GM21786 (cell line): ENCODE results near the gene APOE.
"Not testable (repeated sequence)": the region's sequence is repeated elsewhere in the genome, so short reads cannot be mapped to it uniquely, and the experiment has no call there.

Source experiments
- ATAC-seq: cut with Tn5 transposase; IDR thresholded peaks from one replicate; pipeline ENCODE4 v1.9.1; 2021; ENCODE audit not compliant: unreplicated experiment

APOE gene

DNA sequence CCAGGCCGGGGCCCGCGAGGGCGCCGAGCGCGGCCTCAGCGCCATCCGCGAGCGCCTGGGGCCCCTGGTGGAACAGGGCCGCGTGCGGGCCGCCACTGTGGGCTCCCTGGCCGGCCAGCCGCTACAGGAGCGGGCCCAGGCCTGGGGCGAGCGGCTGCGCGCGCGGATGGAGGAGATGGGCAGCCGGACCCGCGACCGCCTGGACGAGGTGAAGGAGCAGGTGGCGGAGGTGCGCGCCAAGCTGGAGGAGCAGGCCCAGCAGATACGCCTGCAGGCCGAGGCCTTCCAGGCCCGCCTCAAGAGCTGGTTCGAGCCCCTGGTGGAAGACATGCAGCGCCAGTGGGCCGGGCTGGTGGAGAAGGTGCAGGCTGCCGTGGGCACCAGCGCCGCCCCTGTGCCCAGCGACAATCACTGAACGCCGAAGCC is 3.3 kb downstream of the APOE start:
- ATAC-seq: no peak

DNA sequence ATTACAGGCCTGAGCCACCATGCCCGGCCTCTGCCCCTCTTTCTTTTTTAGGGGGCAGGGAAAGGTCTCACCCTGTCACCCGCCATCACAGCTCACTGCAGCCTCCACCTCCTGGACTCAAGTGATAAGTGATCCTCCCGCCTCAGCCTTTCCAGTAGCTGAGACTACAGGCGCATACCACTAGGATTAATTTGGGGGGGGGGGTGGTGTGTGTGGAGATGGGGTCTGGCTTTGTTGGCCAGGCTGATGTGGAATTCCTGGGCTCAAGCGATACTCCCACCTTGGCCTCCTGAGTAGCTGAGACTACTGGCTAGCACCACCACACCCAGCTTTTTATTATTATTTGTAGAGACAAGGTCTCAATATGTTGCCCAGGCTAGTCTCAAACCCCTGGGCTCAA is 4.2 kb downstream of the APOE start:
- no peak for ATAC-seq

DNA sequence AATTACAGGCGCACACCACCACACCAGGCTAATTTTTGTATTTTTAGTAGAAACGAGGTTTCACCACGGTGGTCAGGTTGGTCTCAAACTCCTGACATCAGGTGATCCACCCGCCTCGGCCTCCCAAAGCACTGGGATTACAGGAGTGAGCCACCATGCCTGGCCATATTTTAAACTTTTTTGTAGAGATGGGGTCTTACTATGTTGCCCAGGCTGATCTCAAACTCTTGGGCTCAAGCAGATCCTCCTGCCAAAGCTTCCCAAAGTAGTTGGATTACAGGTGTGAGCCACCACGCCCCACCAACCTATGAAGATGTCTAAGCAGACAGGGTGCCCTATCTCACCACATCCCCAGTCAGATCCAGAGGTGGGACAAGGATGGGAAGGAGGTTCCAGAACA is 6.3 kb downstream of the APOE start:
- not testable (repeated sequence) for ATAC-seq

DNA sequence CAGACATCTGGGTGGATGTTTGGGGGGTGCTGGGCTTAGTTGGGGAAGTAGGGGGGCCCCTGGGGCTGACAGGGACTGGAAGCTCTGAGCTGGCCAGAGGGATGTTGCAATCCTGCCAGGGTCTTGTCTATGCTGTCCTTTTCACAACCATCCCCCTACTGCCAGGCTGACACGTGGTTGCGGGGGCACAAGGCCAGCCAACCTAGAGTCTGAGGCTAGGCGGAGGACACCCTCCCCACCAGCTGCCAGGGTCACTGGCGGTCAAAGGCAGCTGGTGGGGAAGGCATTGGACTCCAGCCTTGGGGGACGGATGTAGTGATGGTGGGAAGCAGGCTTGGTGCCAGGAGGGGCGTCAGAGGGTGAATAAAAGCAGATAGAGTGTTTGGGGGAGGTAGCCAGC is 7.3 kb downstream of the APOE start:
- ATAC-seq: no peak

DNA sequence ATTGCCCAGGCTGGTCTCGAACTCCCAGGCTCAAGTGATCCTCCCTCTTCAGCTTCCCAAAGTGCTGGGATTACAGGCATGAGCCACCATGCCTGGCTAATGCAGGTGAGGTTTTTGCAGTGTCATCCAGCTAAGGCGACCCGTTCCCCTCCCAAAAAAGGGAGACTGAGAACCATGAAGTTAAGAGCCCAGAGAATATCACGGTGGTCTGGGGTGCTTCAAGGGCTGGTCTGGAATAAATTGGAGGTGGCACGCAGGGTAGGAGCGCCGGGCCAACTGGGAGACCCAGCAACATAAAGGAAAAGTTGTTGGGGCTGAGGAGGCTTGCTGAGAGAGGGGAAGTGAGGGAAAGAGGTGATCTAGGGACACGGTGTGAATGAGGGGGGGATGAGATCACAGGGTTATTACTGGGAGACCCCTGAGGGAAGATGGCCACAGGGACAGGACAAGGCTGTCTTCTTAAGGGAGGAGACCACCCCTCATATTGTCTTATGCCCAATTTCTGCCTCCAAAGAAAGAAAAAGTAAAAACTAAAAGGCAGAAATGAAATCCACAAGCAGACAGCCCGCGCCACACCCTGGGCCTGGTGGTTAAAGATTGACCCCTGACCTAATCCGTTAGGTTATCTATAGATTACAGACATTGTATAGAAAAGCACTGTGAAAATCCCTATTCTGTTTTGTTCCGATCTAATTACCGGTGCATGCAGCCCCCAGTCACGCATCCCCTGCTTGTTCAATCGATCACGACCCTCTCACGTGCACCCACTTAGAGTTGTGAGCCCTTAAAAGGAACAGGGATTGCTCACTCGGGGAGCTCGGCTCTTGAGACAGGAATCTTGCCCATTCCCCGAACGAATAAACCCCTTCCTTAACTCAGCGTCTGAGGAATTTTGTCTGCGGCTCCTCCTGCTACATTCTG is 8.2 kb downstream of the APOE start:
- not testable (repeated sequence) for ATAC-seq

DNA sequence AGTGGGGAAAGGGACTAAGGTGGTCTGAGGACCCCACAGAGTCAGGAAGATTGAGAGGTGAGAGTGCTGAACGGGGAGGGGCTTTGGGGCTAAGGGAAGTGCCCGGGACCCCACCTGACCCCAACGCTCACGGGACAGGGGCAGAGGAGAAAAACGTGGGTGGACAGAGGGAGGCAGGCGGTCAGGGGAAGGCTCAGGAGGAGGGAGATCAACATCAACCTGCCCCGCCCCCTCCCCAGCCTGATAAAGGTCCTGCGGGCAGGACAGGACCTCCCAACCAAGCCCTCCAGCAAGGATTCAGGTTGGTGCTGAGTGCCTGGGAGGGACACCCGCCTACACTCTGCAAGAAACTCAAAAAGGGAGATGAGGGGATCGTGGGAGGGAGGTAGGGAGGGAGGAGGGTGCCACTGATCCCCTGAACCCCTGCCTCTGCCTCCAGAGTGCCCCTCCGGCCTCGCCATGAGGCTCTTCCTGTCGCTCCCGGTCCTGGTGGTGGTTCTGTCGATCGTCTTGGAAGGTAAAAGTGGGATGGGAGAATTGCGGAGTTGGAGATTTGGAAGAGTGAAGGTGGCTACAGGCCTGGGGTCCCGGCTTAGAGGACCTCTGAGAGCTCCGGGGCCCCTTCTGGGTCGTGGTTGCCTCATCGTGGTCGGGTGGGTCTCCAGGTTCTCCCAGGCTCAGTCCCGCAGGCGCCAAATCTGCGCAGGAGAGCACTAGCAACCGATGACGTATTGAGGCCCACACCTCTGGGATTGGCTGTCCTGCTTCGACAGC is 9.0 kb downstream of the APOE start, which contains the start of gene APOC1:
TSS of gene APOC1 (plus strand) at position 176 of the 774 bp plus-strand sequence. CDS start at position 460, 284 bp downstream.
- peak; percentile 66 for ATAC-seq

DNA sequence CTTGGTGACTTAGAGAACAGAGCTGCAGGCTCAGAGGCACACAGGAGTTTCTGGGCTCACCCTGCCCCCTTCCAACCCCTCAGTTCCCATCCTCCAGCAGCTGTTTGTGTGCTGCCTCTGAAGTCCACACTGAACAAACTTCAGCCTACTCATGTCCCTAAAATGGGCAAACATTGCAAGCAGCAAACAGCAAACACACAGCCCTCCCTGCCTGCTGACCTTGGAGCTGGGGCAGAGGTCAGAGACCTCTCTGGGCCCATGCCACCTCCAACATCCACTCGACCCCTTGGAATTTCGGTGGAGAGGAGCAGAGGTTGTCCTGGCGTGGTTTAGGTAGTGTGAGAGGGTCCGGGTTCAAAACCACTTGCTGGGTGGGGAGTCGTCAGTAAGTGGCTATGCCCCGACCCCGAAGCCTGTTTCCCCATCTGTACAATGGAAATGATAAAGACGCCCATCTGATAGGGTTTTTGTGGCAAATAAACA is 18.7 kb downstream of the APOE start:
- ATAC-seq: no peak

DNA sequence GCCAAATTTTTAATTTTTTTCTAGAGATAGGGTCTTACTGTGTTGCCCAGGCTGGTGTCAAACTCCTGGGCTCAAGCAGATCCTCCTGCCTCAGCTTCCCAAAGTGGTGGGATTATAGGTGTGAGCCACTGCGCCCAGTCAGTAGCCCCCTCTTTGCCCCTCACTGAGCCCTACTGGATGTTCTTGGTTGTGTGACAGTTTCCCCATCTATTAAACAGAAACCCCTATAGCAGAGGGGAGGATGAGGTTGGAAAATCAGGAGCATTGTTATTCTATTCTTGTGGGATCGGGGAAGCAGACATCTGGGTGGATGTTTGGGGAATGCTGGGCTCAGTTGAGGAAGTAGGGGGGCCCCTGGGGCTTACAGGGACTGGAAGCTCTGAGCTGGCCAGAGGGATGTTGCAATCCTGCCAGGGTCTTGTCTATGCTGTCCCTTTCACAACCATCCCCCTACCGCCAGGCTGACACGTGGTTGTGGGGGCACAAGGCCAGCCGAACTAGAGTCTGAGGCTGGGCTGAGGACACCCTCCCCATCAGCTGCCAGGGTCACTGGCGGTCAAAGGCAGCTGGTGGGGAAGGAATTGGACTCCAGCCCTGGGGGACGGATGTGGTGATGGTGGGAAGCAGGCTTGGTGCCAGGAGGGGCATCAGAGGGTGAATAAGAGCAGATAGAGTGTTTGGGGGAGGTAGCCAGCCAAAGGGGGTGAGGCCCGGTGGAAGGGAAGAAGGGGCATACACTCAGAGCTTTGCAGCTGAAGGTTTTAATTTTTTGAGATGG is 19.7 kb downstream of the APOE start:
- no peak for ATAC-seq

DNA sequence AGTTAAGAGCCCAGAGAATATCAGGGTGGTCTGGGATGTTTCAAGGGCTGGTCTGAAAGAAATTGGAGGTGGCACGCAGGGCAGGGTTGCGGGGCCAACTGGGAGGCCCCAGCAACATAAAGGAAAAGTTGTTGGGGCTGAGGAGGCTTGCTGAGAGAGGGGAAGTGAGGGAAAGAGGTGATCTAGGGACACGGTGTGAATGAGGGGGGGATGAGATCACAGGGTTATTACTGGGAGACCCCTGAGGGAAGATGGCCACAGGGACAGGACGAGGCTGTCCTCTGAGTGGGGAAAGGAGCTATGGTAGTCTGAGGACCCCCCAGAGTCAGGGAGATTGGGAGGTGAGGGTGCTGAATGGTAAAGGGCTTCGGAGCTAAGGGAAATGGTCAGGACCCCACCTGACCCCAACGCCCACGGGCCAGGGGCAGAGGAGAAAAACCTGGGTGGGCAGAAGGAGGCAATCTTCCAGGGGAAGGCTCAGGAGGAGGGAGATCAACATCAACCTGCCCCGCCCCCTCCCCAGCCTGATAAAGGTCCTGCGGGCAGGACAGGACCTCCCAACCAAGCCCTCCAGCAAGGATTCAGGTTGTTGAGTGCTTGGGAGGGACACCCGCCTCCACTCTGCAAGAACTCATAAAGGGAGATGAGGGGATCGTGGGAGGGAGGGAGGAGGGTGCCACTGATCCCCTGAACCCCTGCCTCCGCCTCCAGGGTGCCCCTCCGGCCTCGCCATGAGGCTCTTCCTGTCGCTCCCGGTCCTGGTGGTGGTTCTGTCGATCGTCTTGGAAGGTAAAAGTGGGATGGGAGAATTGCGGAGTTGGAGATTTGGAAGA is 20.9 kb downstream of the APOE start:
- not testable (repeated sequence) for ATAC-seq

DNA sequence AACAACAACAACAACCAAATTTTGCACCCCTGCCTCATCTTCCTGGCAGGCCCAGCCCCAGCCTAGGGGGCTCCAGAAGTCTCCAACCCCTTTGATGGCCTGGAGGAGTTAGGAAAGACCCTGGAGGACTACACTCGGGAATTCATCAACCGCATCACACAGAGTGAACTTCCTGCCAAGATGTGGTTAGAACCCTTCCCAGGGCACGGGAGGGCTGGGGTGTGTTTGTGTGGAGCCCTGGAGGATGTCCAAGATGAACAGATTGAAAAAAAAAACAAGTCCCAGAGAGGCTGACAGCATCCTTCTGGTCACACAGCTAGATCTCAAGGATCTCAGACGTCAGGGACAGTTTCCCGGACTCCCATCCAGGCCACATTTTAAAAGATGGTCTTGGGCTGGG is 22.1 kb downstream of the APOE start:
- ATAC-seq: no peak

DNA sequence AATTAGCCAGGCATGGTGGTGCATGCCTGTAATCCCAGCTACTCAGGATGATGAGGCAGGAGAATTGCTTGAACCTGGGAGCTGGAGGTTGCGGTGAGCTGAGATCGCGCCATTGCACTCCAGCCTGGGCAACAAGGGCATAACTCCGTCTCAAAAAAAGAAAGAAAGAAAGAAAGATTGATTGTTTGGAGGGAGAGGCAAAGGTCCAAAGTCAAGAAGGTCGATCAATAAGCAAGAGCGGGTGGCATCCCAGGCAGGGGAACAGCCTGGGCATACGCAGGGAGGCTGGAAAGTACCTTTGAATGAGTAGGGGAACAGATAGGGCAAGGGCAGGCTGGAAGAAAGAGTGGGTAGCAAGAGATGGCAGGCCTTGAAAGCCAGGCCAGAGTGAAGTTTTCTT is 24.5 kb downstream of the APOE start:
- ATAC-seq: no peak

DNA sequence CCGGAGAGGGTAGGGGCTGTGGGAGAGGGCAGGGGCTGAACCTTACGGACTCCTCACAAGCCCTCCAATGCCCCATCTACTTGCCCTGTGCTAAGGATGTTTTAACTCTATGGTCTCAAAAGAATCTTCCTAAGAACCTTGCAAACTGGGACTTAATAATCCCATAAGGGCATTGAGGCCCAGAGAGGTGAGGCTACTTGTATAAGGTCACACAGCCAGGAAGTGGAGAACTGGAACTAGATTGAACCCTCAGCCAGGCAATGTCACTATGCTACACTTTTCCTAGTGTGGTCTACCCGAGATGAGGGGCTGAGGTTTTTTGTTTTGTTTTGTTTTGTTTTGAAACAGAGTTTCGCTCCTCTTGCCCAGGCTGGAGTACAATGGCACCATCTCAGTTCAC is 25.9 kb downstream of the APOE start:
- no peak for ATAC-seq

DNA sequence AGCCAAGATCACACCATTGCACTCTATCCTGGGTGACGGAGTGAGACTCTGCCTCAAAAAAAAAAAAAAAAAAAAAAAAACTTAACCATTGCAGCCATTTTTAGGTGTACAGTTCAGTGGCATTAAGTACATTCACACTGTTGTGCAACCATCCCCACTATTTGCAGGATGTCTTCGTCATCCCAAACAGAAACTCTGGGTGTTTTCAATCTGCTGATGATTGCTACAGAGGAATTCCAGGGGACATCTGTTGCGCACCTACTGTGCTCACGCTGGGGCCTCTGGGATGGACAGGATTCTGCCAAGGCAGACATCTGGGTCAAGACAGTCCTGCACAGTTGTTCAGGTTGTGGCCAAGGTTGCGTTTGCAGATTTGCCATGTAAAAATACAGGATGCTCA is 34.1 kb downstream of the APOE start:
- no peak for ATAC-seq

DNA sequence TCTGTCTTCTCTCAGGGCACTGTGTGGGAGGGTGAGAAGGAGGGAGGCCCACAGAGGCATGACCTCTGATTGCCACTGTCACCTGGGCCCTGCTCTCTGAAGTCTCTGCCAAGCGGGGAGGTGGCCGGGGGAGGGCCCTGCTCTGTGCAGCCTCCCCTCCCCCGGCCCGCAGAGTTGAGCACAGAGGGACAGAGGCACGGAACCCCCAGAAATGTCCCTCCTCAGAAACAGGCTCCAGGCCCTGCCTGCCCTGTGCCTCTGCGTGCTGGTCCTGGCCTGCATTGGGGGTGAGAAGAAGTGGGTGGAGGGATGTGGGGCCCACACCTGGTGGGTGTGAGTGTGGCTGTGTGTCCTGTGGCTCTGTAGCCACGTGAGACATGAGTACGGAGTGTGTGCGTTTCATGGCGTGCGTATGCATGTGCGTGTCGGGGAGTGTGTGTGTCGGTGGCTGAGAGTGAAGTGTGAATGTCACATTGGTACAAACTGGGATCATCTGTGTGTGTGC is 36.5 kb downstream of the APOE start, which contains the start of gene APOC4:
TSS of gene APOC4 (plus strand) at position 171 of the 505 bp plus-strand sequence. CDS start at position 212, 41 bp downstream.
- no peak for ATAC-seq

DNA sequence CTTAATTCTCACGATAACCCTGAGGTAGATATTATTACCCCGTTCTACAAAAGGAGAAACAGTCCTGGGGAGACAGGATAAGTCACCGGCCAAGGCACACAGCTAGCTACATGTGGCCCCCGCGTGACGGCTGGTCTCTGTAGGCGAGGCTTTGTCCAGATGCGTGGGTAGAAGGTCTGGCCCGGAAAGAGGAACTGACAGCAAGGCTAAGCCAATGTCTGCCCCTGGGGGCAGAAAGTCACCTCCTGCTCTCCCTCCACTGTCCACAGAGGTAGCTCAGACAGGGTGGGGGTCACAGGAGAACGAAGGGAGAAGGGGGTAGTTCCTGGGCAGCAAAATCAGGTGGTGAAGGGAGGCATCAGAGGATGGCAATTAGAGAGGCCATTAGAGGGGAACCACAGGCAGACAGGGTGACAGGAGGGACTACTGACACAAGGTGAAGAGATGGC is 38.2 kb downstream of the APOE start:
- no peak for ATAC-seq

DNA sequence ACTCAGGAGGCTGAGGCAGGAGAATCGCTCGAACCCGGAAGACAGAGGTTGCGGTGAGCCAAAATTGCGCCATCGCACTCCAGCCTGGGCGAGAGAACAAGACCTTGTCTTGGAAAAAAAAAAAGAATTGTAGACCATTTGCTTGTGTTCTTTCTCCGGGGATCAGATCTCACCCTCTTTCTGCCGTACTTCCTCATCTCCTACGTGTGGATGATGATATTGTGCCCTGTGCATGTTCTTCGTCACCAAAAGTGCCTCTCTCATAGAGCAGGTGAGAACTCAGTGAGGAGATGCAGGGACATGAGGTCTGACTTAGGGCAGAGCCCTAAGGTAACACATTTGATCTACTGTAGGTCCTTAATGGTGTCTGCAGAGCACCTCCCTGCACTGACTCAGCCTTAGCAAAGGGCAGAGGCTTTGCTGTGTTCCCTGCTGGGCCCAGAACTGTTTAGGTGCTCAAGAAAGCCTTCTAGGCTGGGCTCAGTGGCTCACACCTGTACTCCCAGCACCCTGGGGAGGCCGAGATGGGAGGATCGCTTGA is 41.5 kb downstream of the APOE start:
- ATAC-seq: no peak

DNA sequence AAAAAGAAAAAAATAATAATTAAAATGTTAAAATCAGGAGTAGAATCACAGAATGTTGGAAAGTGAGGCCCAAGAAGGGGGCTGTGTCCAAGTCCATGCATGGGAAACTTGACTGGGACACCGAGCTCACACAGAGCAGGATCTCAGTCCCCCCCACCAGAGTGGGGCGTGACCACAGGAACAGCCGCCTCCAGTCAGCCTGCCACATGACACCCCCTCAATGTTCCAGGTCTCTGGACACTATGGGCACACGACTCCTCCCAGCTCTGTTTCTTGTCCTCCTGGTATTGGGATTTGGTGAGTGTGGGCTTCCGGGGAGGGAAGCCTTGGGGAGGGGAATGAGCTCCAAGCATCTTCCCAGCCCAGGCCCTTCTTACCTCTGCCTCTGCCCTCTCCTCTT is 42.6 kb downstream of the APOE start:
- ATAC-seq: no peak

DNA sequence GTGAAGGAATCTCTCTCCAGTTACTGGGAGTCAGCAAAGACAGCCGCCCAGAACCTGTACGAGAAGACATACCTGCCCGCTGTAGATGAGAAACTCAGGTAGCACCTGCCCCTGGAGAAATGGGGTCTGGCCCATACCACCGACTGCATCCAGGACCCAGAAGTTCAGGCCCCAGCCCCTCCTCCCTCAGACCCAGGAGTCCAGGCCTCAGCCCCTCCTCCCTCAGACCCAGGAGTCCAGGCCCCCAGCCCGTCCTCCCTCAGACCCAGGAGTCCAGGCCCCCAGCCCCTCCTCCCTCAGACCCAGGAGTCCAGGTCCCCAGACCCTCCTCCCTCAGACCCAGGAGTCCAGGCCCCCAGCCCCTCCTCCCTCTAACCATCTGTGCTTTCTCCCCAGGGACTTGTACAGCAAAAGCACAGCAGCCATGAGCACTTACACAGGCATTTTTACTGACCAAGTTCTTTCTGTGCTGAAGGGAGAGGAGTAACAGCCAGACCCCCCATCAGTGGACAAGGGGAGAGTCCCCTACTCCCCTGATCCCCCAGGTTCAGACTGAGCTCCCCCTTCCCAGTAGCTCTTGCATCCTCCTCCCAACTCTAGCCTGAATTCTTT is 43.3 kb downstream of the APOE start:
- no peak for ATAC-seq

DNA sequence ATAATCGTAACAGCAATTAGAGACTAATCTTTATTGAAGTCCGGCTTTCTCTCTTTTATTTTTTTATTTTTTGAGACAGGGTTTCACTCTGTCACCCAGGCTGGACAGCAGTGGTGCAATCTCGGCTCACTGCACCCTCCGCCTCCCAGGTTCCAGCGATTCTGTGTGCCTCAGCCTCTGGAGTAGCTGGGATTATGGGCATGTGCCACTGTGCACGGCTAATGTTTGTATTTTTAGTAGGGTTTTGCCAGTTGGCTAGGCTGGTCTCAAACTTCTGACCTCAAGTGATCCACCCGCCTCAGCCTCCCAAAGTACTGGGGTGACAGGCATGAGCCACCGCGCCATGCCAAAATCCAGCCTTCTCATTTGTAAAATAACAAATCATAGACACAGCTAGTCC is 44.0 kb downstream of the APOE start:
- ATAC-seq: no peak
